Loucy (cell line): ENCODE results near the gene RHEBL1.

ENCODE experiments used
- EZH2phosphoT487 ChIP-seq: fragments of 200-600 bp; IDR thresholded peaks from 2 replicates; pipeline ENCODE4 v1.6.1; 2018; ENCODE audit warnings: antibody characterized with exemption, mild to moderate bottlenecking, moderate library complexity, borderline replicate concordance
- TF ChIP-seq, protein P1 (sequence below): fragments of 200-600 bp; sonication (generic); conservative IDR thresholded peaks from 2 replicates; pipeline ENCODE4 v1.5.1; 2014; ENCODE audit warnings: mild to moderate bottlenecking, antibody characterized with exemption, low read length

DNA sequence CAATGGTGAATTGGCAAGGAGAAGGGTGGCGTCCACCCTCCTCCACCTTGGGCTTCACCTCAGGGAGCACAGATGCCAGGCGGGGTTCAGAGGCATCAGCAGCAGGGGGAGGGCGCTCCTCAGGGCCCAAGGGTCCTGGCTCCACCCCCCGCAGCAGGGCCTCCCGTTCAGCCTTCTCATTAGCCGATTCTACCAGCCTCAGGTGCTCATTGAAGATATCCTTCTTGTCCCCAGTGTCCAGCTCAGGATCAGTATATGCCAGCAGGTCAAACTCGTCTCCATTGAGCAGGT lies 31.9 kb downstream of the RHEBL1 start:
- TF ChIP-seq, protein P1, sequence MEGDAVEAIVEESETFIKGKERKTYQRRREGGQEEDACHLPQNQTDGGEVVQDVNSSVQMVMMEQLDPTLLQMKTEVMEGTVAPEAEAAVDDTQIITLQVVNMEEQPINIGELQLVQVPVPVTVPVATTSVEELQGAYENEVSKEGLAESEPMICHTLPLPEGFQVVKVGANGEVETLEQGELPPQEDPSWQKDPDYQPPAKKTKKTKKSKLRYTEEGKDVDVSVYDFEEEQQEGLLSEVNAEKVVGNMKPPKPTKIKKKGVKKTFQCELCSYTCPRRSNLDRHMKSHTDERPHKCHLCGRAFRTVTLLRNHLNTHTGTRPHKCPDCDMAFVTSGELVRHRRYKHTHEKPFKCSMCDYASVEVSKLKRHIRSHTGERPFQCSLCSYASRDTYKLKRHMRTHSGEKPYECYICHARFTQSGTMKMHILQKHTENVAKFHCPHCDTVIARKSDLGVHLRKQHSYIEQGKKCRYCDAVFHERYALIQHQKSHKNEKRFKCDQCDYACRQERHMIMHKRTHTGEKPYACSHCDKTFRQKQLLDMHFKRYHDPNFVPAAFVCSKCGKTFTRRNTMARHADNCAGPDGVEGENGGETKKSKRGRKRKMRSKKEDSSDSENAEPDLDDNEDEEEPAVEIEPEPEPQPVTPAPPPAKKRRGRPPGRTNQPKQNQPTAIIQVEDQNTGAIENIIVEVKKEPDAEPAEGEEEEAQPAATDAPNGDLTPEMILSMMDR, result no peak
- no peak for TF ChIP-seq EZH2phosphoT487
